Epithelial cell of esophagus (primary cell): ENCODE measurements around the gene ATG12.

Experiments
- DNase-seq: peaks from one replicate; pipeline ENCODE4 v3.0.0; 2010; ENCODE audit warnings: low read depth
- H3K4me3 ChIP-seq: 2 replicates; pipeline ENCODE4 v1.5.1; 2011; ENCODE audit warnings: mild to moderate bottlenecking, low read length, control low read depth
- CTCF ChIP-seq: IDR thresholded peaks from 2 replicates; pipeline ENCODE4 v1.5.1; 2011; ENCODE audit warnings: low read depth, mild to moderate bottlenecking, low read length, control low read depth, inconsistent platforms; ENCODE audit not compliant: insufficient read depth; ENCODE audit errors: missing control alignments

ATG12 gene

GRCh38 chr5:115807654-115808052 is 33.7 kb downstream of the ATG12 start:
- TF ChIP-seq CTCF, result no peak
- H3K4me3 ChIP-seq, result no peak overlapping the region
- DNase-seq, result no peak

GRCh38 chr5:115806986-115807653 is 34.2 kb downstream of the ATG12 start:
- H3K4me3 ChIP-seq, result no peak overlapping the region
- TF ChIP-seq CTCF, result no peak
- peak; percentile 42 for DNase-seq

GRCh38 chr5:115801984-115802383 is 39.4 kb downstream of the ATG12 start:
- H3K4me3 ChIP-seq, result no peak overlapping the region
- TF ChIP-seq CTCF, result no peak
- DNase-seq, result peak; percentile 27

GRCh38 chr5:115801152-115801551 is 40.2 kb downstream of the ATG12 start:
- TF ChIP-seq CTCF, result no peak

GRCh38 chr5:115800108-115800507 is 41.3 kb downstream of the ATG12 start:
- TF ChIP-seq CTCF, result no peak
- no peak overlapping the region for H3K4me3 ChIP-seq
- no peak for DNase-seq

More at GRCh38 chr5:115801152-115801551, 40.2 kb downstream of the ATG12 start:
- H3K4me3 ChIP-seq, result no peak overlapping the region
- DNase-seq, result no peak

- no peak for TF ChIP-seq CTCF
- no peak for DNase-seq
- H3K4me3 ChIP-seq, result no peak overlapping the region
These were observed 43.1 kb downstream of the ATG12 start for GRCh38 chr5:115798252-115798651.

- TF ChIP-seq CTCF, result no peak
- DNase-seq, result no peak
These were observed 44.7 kb downstream of the ATG12 start for GRCh38 chr5:115796656-115797055.

More at GRCh38 chr5:115796656-115797055, 44.7 kb downstream of the ATG12 start:
- H3K4me3 ChIP-seq, result no peak overlapping the region
